ENCODE data around the gene NHERF2.
A peak's percentile ranks its signal among the peaks of the same experiment; 100 is the strongest.

Gene NHERF2

DNA sequence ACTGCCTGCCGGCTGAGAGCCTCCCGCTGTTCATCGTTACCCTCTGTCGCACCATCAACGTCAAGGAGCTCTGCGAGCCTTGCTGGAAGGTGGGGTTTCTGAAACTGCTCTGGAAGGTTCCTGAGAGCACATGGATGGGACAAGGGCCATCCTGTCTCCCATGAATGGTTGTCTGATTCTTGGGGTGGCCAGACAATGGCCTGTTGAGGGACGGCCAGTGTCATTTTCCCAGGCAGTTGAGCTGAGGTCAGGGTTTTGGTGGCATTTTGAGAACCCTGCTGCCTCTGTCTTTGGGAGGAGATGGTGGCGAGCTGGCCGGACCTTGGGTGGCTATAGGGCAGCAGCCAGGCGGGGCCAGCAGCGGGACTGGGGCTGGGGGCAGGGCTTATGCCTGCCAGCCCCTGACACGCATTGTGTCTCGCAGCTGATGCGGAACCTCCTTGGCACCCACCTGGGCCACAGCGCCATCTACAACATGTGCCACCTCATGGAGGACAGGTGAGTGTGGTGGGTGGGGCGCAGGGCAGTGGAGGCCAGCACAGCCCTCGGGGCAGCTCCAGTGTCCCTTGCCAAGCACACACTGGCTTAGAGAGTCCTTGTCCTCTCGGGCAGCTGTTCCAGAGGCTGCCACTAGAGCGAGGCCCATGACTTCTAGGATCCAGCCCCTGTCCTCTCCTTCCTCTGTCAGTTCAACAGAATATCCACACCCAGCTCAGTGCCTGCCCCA is 30.1 kb downstream of the NHERF2 start:
- peak in 25 of 56 donors; percentile 6 to 68 (median 38) for DNase-seq

DNA sequence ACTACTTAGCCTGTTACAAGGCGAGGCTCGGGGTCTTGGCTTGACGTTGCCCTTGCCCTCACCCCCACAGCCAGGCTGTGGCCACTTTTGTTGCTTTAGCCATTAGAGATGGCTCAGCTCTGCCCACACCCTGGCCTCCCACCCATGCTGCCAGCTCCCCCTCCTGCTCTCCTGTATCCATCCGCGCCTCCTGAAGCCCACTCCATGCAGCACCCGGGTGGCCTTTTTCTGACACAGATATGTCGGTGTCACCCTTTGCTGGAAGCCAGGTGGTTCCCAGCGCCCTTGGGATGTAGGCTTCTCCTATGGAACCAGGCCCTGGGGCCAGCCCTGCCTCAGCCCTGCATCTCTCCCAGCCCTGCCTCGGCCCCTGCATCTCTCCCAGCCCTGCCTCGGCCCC is 30.7 kb downstream of the NHERF2 start:
- no peak for DNase-seq

DNA sequence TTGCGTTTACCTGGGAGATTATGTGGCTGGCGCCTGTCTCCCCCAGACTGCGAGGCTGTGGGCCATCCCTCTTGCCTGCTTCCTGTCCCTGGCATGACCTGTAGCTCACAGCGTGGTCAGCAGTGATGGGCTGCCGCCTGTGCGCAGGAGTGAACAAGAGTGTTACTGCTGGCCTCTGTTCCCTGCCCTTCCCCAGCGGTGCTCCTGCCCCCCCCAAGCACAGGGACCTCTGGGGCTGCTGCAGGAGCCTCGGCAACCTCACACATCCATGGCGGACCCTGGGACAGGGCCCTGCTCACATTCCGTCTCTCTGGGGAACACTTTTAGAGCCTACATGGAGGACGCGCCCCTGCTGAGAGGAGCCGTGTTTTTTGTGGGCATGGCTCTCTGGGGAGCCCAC is 31.7 kb downstream of the NHERF2 start:
- no peak for DNase-seq

DNA sequence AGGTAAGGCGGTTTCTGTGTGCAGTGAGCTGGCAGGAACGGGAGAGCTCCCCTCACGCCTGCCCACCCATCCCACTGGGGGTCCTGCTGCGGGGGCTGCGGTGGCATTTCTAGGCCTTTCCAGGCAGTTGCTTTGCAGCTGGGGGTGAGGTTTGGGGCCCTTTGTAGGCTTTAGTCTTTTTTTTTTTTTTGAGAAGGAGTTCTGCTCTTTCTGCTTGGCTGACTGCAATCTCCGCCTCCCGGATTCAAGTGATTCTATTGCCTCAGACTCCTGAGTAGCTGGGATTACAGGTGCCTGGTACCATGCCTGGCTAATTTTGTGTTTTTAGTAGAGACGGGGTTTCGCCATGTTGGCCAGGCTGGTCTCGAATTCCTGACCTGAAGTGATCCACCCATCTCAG is 32.2 kb downstream of the NHERF2 start:
- no peak for DNase-seq

DNA sequence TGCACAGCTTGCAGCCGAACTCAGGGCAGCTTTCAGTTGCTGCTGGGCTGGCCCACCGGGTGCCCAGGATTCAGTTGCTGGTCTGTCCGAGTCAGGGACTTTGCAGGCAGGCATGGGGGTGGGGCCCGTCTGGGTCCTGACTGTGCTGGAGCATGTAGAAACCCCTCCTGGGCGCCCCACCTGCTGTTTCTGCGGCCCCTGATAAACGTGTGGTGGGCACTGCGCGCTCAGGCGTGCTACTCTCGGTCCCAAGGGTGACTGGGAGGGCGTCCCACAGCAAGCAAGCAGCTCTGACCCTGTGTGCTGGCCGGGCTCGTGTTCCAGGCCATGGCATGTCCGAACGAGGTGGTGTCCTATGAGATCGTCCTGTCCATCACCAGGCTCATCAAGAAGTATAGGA is 33.6 kb downstream of the NHERF2 start:
- no peak for DNase-seq

DNA sequence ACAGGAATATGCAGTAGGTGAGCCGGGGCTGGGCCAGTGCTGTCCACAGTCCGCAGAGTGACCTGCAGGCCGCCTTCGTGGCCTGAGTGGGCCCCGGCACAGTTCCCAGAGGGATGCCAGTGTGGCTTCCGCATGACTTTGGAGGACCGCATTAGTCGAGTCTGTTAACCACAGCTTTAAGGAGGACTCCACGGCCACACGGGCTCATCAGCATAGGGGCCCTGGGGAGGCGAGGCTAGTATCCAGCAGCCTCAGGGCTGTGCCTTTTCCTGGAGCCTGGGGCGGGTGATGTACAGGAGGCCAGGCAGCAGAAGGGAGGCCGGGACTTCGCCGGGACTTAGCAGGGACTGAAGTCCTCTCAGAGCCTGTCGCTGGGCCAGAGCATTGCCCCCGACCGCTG is 34.3 kb downstream of the NHERF2 start:
- DNase-seq, result no peak

DNA sequence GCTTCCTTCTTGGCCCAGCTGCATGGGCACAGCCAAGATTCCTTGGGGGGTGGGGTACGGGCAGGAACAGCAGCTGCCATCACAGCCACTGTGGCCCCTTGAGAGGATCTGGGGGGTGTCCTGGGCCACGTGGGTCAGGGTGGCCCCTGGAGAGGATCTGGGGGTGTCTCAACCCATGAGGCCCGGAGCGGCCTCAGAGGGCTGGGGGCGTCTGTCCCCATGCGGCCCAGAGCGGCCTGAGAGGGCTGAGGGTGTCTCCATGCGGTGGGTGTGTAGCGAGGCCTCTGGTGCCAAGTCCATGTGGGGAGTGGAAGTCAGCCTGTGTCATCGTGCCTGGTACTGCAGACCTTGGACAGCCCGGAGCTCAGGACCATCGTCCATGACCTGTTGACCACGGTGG is 34.8 kb downstream of the NHERF2 start:
- DNase-seq, result no peak

DNA sequence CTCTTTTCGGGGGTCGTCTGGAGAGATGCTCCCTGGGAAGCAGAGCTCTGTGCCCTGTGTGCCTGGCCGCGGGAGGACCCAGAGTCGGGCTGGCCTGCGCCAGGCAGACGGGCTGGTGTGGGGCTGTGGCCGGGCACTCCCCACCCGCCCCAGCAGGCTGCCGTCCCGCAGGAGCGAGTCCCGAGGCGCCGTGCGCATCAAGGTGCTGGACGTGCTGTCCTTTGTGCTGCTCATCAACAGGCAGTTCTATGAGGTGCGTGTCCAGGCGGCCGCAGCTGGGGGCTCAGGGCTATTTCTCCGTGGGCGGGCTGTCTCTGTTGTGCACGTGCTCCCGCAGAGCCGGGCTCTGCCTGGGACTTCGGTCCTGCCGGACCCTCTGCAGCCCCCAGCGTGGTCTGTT is 36.1 kb downstream of the NHERF2 start:
- DNase-seq, result no peak

DNA sequence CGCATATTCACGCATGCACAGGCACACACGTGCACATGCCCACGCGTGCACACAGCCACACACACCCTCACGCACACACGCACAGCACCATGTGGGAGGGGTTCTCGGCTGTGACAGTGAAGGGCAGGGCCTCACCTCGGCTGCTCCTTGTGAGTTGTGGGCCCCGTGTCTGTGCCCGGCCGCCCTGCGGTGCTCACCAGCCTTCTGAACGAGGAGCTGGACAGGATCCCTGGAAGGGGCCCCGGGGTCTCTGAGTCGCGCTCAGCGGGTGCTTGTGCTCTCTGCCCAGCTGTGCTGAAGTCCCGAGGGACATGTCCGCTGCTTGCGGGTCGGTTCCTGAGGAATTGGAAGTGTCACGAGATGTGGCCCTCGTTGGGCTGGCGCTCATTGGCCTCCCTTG is 37.2 kb downstream of the NHERF2 start:
- no peak for DNase-seq

DNA sequence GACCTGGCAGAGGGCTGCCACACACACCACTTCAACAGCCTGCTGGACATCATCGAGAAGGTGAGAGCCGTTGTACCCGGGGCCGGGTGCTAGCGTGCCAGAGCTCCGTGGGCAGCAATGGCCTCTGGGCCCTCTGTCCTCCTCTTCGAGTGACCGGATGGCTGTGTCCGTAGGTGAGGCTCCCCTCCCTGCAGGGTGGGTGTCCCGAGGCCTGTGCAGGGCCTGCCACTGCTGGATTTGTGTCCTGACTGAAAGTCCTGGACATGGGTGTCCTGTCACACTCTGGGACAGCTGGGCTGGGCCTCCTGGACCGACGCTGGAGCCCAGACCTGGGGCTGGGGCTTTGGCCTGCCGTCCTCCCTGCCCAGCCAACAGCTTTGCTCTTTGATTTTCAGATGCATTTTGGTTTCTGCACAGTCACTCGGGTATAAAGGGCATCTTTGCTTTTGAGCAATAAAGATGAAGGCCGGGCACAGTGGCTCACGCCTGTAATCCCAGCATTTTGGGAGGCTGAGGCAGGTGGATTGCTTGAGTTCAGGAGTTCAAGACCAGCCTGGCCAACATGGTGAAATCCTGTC is 37.8 kb downstream of the NHERF2 start:
- DNase-seq, result no peak

DNA sequence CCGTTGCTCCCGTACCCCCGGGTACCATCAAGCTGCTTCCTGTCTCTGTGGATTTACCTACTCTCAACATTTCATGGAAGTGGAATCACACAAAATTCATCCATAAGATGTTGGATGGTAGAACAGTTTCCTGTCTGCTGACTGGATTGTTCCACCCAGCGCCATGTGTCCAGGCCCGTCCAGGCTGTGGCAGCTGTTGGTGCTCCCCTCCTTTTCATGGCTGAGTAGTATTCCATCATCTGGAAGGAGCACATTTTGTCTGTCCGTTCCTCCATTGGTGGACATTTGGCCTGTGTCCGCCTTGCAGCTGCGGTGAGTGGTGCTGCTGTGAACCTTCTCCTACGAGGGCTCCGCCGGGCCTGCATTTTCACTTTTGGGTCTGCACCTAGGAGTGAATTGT is 39.4 kb downstream of the NHERF2 start:
- DNase-seq, result no peak

DNA sequence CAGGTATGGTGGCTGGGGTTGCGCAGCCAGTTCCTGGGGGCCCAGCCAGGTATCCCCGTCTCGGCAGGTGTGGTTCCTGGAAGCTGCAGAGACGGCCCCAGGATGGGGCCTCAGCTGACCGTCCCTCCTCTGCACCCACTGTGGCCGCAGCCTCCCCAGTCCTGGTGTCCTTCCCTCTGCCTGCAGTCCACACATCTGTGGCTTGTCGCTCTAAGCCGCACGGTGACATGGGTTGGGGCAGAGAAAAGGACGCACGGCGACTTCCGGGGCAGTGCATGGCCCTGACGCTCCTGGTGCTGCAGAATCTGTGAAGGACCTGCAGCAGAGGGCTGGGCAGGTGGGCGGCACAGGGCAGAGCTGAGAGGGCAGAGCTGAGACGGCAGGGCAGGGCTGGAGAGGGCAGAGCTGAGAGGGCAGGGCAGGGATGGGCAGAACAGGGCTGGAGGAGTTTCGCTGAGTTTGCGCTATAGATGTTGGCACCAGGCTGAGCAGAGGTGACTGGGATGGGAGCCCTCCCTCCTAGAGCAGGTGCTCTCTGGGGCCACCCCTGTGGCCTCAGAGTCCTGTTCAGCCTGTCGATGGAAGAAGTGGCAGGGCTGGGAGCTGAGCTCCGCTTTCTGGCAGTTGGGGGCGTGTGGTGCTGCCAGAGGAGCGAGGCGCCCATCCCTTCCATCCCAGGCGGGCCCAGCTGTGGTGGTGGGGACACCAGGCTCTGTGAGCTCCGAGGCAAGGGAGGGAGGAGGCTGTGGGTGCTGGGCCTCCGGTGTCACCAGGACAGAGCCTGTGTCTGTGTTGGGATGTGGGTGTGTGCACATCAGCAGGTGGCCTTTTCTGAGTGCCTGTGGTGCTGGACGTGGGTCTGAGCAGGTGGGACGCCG is 44.1 kb downstream of the NHERF2 start:
- no peak for DNase-seq

DNA sequence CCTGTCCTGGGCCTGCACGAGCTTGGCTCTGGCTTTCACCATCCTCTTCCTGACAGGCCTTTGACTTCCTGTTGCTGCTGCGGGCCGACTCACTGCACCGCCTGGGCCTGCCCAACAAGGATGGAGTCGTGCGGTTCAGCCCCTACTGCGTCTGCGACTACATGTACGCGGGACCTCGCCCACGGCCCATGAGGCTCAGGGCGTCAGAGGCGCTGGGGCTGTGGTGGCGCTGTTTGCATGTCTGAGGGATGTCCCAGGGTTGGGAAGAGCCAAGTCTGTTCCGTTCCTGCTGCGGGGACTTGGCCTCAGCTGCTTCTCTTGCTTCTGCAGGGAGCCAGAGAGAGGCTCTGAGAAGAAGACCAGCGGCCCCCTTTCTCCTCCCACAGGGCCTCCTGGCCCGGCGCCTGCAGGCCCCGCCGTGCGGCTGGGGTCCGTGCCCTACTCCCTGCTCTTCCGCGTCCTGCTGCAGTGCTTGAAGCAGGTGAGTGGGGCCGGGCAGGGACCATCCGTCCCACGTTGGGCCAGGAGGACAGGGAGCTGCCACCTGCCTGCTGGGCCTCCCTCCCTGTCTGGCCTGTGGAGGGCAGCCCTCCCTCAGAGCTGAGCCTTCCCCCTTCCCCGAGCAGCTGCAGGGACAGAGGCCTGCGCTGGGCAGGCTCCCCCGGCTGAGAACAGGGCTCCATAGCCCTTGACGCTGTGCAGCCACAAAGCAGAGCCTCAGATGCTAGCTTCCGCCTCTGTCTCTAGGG is 44.9 kb downstream of the NHERF2 start:
- no peak for DNase-seq

DNA sequence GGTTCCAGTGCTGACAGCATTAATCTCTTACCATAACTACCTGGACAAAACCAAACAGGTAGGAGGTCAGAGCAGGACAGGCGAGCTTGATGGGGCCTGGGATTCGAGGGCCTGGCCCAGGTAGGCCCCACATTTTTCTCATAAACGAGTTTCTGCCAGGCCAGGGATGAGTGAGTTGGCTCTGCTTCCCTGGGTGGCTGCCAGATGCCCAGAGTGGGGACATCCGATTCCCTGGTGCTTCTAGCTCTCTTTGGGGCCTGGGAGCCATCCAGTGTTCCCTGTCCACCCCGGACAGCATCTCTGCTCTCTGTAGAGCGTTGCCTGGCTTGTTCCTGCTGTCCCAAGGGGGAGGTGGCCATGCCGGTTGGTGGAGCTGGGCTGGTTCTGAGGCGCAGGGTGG is 46.2 kb downstream of the NHERF2 start:
- DNase-seq, result no peak

DNA sequence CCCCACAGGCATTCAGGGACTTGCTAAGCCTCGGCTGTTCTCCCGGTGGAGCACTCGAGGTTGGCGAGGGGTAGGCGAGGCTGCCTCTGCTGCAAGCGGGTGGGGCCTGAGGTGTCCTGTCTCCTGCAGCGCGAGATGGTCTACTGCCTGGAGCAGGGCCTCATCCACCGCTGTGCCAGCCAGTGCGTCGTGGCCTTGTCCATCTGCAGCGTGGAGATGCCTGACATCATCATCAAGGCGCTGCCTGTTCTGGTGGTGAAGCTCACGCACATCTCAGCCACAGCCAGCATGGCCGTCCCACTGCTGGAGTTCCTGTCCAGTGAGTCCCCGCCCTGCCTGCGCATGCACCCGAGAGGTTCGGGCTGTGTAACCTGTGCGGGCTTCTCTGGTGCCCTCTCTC is 47.4 kb downstream of the NHERF2 start:
- DNase-seq, result no peak

DNA sequence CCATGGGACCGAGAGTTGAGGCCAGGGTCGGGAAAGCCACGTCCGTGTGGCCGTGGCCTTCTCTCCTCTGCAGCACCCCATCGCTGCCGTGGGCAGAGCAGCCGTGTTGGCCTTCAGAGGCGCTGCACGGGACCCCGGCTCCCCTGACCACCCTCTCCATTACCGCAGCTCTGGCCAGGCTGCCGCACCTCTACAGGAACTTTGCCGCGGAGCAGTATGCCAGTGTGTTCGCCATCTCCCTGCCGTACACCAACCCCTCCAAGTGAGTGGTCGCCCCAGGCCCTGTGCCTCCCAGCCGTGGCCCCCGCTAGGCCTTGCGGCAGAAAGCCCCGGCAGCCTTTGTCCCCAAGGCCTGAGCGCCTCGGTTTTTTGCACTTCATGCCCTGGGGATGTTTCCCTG is 48.9 kb downstream of the NHERF2 start:
- DNase-seq, result no peak

DNA sequence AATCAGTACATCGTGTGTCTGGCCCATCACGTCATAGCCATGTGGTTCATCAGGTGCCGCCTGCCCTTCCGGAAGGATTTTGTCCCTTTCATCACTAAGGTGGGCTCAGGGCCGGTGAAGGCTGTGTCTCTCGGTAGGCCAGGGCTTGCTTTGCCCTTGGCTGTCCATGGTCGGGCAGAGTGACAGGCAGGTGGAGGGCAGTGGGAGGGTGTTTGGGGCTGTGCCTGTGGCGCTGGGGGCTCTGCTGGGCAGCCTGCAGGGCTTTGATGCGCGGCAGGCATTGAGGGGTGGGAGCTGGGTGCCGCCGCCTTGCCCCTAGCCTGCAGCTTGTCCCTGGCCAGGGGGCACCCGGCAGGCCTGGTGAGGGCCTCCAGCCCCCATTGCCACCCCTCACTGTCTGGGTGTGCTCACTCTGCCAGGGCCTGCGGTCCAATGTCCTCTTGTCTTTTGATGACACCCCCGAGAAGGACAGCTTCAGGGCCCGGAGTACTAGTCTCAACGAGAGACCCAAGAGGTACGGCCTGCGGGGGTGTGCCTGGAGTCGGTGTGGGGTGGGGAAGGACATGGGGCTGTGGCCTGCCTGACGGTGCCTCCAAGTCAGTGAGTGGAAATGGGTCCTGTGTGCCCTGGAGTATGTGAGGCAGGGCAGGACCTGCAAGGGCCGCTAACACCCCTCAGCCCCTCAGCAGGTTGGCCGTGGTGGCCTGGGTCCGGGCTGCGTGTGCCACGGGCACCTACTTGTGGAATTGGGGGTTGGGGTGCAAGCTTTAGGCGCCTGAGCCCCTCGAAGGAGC is 49.6 kb downstream of the NHERF2 start:
- no peak for DNase-seq

DNA sequence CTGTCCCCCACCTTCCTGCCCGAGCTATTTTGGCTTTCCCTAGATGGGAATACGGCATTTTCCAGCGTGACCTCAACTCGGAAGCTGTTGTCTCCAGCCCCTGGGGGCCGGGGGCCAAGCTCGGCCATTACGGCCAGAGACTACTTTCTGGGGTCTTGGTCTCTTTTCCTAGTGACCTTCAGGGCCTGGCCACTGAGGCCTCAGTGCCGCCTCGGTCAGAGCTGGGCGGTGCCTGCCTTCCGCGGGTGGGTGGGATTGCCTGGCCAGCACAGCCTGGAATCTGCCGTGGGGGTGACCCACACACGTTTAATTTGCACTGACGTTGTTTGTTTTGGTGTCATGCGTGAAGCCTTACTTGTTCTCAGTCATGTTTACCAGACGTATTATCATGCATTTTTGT is 50.3 kb downstream of the NHERF2 start:
- no peak for DNase-seq

DNA sequence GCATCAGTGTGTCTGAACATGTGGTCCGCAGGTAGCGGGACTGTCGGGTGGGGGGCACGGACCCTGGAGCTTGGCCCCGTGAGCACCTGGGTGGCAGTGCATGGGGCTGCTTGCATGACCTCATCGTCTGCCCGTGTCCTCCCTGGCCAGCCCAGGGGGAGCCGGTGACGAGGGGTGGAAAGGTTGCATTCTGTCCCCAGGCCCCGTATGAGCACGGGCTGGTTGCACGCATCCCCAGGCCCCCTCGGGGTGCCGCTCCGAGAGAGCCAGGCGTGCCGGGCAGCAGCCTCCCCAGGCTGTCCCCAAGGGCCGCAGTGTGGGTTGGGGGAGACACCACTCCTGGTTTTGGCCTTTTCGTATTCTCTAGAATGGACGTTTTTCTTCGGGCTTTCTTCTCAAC is 51.0 kb downstream of the NHERF2 start:
- no peak for DNase-seq

DNA sequence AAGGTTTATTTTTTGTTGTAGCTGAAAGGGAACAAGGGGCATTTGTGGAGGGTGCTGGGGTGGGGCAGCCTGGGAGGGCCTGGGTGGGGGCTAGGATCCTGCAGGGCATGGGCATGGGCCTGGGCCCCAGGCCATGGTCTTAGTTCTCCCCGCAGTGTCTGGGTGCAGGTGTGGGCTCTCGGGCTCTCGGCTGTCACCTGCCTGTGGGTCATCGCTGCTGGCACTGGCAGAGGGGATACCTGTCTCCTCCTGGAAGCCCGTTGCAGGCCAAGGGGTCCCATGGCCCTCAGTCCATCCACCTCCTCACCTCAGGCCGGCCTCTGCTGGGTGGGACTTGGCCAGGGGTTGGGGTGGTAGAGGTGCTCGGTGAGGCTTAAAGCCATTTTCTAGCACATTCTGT is 51.4 kb downstream of the NHERF2 start:
- DNase-seq, result no peak

DNA sequence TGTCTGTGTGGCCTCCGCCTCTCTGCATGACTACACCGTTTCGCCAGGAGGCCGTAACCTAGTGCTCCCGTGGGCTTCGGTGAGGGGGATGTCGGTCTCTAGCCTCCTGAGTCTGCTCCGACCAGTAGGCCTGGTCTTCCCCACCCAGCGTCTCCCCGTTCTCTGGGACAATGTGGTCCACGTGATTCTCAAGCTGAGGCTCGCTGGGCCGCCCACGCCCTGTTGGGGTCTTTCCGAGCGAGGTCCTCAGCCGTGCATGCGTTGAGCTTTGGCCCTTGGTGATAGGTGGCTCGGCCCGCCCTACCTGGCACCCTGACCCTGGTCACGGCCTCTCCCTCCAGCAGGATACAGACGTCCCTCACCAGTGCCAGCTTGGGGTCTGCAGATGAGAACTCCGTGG is 52.0 kb downstream of the NHERF2 start:
- no peak for DNase-seq

Data from amygdala (tissue), 56 donors.